ENCODE results near the gene MTHFR. TPM values are rescaled to one million over a fixed set of nuclear protein-coding genes. Genes with fewer than 3 reads are reported as not detected.

Gene MTHFR
- total RNA-seq, 4 donors from 2014 or later: 25.9 to 41.8 (median 33.0) TPM

- WGBS, 2 donors: 92 to 94% methylated on average over 14 to 15 of the region's 15 CpGs
- intact Hi-C loops (cut with DNase I; ENCODE audit: low total_unique reads): no loop called here
- no peak for DNase-seq (ENCODE audit: low spot score in 2 of 2)
These were observed 11.9 kb downstream of the MTHFR start for GRCh38 chr1:11793819-11794218.

GRCh38 chr1:11792106-11792505, 13.7 kb downstream of the MTHFR start:
- intact Hi-C loops (cut with DNase I; ENCODE audit: low total_unique reads): no loop called here
- 78 to 86% methylated on average over 11 of the region's 11 CpGs for WGBS, 2 donors
- TF ChIP-seq POLR2A (IDR thresholded peaks at IDR 0.05) (no peak), CTCF (IDR thresholded peaks at IDR 0.05) (no peak)
- no peak overlapping the region for H3K4me3 ChIP-seq (ENCODE audit: low read depth, poor library complexity, severe bottlenecking)
- DNase-seq (ENCODE audit: low spot score in 2 of 2): no peak

More at GRCh38 chr1:11793819-11794218, 11.9 kb downstream of the MTHFR start:
- H3K4me3 ChIP-seq (ENCODE audit: low read depth, poor library complexity, severe bottlenecking): no peak overlapping the region
- TF ChIP-seq CTCF (IDR thresholded peaks at IDR 0.05): no peak
- TF ChIP-seq POLR2A (IDR thresholded peaks at IDR 0.05): no peak

GRCh38 chr1:11790880-11791715, 14.7 kb downstream of the MTHFR start:
- H3K4me3 ChIP-seq (ENCODE audit: low read depth, poor library complexity, severe bottlenecking): no peak overlapping the region
- intact Hi-C loops (cut with DNase I; ENCODE audit: low total_unique reads): no loop called here
- TF ChIP-seq POLR2A (IDR thresholded peaks at IDR 0.05): no peak
- no peak for TF ChIP-seq CTCF (IDR thresholded peaks at IDR 0.05)
- WGBS, 2 donors: 48 to 49% methylated on average over 17 to 19 of the region's 19 CpGs
- peak; percentile 92 to 97 for DNase-seq (ENCODE audit: low spot score in 2 of 2)

- no peak overlapping the region for H3K4me3 ChIP-seq (ENCODE audit: low read depth, poor library complexity, severe bottlenecking)
- DNase-seq (ENCODE audit: low spot score in 2 of 2): no peak
- WGBS, 2 donors: 65 to 72% methylated on average over 18 to 20 of the region's 20 CpGs
These were observed 15.5 kb downstream of the MTHFR start for GRCh38 chr1:11790101-11790879.

More at GRCh38 chr1:11790101-11790879, 15.5 kb downstream of the MTHFR start:
- TF ChIP-seq POLR2A (IDR thresholded peaks at IDR 0.05): no peak
- no peak for TF ChIP-seq CTCF (IDR thresholded peaks at IDR 0.05)
- intact Hi-C loops (cut with DNase I; ENCODE audit: low total_unique reads): no loop called here
